Activated gamma-delta T cell treated with Interleukin-2 at 50 U/mL for 16 hours (primary cell): ENCODE results near the gene ZFYVE1.
"Not testable (repeated sequence)": the region's sequence is repeated elsewhere in the genome, so short reads cannot be mapped to it uniquely, and the experiment has no call there.

Source experiments
- DNase-seq: peaks from one replicate; pipeline ENCODE4 v3.0.0-alpha.2; 2020

Gene ZFYVE1

DNA sequence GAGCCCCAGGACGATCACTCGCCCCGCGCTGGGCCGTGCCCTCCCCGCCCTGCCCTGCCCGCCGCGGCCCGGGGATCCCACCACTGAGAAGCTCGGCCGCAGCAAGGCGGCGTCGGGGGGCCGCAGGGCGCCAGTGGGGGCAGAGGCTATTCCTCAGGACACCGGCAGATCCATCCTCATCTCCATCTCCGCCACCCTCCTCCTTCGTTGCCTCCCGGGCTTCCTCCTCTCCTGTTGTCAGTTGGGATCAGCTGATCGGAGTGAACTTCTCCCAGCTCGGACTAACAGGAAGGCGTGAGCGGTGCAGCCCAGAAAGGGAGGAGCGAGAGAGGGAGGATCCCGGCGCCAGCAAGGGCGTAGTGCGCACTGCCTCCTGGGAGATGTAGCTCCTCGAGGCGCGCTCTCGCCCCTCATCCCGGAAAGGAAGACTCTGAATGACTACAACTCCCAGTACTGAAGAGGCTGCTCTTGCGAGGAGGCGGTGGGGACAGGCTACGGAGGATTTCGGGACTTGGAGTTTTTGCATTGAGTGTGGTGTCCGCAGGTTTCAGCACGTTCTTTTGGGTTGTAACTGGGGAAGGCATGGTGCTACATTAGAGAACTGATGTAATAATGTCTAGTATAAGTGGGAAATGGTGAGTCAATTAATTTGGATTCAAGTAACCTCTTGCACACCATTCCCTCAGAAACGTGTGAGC, at the start of gene ZFYVE1:
Gene ZFYVE1 (minus strand): TSS at position 262 of the 698 bp plus-strand sequence. CDS start 2,598 bp downstream, outside the sequence.
- peak; percentile 87 for DNase-seq

DNA sequence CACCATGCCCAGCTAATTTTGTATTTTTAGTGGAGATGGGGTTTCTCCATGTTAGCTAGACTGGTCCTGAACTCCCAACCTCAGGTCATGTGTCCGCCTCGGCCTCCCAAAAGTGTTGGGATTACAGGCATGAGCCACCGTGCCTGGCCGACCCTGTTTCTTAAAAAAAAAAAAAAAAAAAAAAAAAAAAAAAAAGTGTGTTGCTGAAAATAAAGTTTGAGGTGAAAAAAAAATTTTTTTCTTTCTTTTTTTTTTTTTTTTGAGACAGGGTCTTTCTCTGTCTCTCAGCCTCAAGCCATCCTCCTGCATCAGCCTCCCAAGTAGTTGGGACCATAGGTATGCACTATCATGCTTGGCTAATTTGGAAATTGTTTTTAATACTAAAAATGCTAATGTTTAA, 42.7 kb upstream of the ZFYVE1 start:
- no peak for DNase-seq

DNA sequence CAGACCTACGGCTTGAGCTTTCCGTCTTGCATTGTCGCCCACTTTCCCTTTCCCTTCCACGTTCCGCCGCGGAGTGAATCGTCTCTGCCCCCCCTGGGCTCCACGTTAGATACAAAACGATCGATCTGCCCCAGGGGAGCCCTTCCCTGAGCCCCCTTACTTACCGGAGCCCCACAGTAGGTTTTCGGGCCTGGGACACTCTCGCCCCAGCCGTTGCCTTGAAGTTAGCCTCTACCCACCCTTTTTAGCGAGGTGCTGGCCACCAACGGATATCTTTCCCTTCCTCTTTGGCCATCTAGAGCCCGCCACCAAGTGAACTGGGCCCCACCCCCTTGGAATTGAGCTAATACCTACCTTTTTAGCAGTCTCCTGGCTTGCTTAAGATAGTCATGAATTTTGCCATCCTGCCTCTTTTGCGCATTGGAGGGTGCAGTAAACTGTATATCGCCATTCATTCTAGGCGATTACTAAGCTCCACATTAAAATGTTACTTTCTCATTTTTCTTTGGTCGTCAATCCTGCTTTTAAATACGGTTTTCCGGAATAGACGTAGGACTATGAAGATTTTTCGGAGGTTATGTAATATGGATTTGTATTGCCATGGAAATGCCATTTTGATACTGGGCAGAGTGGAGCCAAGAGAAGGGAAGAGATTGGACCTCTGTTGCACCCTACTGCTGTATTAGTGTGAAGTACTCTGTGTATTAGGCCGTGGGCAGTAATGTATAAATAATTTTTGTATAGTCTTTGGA, 32.2 kb upstream of the ZFYVE1 start:
- DNase-seq, result no peak

- peak; percentile 93 for DNase-seq
Measured at GRCh38 chr14:73058224-73058921, 31.5 kb upstream of the ZFYVE1 start, which contains the start of gene RBM25. Gene RBM25, plus strand, starts transcription at chr14:73058534. Its CDS starts 13,108 bp downstream, at chr14:73071642.

DNA sequence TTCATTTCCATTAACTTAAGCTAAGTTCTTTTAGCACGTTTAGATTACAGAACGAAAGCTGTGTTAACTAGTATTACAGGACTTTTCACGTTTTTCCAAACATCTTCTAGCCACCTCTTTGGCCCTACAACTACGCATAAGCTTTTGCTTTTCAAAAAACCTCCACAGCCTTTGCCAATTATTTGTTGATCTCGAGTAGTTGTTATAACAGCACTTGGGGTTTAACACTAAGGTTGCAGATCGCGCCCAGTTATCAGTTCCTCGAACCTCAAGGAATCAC, 31.0 kb upstream of the ZFYVE1 start:
- no peak for DNase-seq

DNA sequence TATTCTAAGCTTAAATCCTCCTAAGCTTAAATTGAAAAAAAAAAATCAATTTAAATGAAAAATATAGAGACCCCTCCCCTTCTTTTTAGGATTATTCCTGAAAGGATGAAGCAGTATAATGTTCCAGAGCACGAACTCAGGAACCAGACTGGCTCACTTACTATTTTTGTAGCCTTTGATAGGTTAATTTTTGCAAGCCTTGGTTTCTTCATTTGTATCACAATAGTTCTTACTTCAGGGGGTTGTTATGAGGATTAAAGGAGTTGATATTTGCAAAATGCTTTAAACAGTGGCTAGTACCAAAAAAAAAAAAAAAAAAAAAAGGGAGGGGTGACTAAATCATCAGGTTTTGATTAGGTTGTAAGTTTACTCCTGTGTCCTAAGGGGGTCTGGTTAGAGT, 28.3 kb upstream of the ZFYVE1 start:
- no peak for DNase-seq

DNA sequence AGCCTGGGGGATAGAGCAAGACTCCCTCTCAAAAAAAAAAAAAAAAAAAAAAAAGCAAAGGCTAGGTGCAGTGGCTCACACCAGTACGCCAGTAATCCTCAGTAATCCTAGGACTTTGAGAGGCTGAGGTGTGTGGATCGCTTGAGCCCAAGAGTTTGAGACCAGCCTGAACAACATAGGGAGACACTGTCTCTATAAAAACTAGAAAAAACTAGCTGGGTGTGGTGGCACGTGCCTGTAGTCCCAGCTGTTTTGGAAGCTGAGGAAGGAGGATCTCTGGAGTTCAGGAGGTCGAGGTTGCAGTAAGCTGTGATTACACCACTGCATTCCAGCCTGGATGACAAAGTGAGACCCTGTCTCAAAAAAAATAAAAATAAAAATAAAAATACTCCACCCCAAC, 22.5 kb upstream of the ZFYVE1 start:
- DNase-seq, result no peak

- DNase-seq, result no peak
Measured at GRCh38 chr14:73047808-73048207, 20.9 kb upstream of the ZFYVE1 start.

- DNase-seq, result not testable (repeated sequence)
Measured at GRCh38 chr14:73036706-73037450, 10.0 kb upstream of the ZFYVE1 start.

GRCh38 chr14:73027984-73028383, 1.1 kb upstream of the ZFYVE1 start:
- no peak for DNase-seq

DNA sequence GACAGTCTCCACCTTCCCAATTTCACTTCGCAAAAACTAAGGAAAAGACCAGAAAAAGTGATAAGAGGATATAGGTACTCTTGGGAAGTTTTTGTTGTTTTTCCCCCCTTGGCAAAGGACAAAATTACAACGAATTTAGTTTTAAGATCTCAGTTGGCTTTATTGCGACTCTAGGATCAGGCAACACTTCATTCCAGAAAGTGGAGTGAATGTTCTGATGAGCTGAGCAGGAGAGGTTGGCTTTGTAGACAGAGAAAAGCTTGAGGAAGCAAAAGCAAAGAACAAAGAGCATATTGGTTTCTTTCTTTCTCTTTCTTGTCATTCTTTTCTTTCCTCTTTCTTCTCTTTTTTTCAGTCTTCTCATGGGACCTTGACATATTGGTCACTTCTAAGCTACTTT, 640 bp upstream of the ZFYVE1 start:
- DNase-seq, result no peak

DNA sequence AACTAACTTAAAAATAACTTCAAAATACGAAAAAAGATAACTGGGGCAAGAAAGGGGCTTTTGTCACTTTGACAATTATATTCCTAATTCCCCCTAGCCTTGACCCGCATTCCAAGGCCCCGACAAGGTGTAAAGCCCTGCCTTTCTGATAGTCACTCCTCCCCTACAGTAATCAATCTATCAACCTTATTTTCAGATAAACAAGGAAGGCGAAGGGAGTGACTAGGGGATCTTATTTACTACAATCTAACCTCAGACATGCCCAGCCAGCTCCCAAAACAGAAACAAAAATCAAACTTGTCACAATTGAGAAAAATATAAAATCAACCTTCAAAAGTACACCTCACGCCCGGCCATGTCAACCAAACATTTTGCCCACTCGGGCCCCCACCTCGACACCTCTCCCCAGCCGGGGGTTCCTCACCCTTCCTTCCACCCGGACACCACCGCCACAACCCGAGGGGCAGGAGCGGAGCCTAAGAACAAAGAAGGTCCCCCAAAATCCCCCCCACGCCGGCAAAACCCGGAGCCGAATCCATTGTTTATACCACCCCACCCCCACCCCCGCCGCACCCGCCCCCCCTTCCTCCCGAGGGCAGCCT, 562 bp downstream of the ZFYVE1 start:
- DNase-seq, result no peak

- no peak for DNase-seq
Measured at GRCh38 chr14:73025544-73025943, 1.4 kb downstream of the ZFYVE1 start.

- DNase-seq, result no peak
Measured at GRCh38 chr14:73022051-73022450, 4.9 kb downstream of the ZFYVE1 start.

DNA sequence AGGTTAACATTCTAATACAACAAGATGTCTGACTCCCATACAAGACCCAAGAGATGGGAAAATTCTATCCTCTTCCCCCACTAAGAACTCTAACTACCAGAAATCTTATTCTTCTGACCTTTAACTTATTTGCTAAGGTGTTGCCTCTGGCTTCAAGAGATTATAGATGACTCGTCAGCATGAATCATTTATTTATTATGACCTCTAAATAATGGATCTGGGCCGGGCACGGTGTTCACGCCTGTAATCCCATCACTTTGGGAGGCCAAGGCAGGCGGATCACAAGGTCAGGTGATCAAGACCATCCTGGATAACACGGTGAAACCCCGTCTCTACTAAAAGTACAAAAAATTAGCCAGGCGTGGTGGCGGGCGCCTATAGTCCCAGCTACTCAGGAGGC, 10.9 kb downstream of the ZFYVE1 start:
- DNase-seq, result not testable (repeated sequence)

DNA sequence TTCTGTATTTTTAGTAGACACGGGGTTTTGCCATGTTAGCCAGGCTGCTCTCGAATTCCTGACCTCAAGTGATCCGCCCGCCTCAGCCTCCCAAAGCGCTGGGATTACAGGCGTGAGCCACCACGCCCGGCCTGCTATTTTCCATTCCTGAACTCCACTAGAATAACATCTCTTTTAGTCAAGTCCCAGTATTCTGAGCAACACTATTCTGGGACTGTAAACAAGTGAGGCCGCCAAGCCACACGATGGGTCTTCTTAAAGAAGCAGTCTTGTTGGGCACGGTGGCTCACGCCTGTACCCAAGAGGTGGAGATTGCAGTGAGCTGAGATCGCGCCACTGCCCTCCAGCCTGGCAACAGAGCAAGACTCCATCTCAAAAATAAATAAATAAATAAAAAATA, 11.4 kb downstream of the ZFYVE1 start:
- not testable (repeated sequence) for DNase-seq

DNA sequence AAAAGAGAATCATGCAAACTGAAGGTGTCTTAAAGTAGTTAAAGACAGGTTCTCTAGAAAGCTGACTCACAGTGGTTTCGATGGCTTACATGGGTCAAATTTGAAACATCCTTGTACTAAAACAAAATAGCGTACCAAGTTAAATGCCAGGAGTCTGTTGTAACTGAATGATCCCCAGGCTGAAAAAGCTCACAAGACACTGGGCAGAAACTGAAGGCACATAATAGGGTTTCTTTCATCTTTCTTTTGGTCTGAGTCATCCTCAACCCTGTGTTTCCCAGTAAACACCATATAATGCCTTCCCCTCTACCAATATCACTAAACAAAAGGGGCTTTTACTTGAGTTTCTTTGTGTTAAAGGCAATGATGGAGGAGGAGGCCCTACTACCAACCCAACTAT, 12.8 kb downstream of the ZFYVE1 start:
- DNase-seq, result no peak

- DNase-seq, result not testable (repeated sequence)
Measured at GRCh38 chr14:73011189-73011588, 15.7 kb downstream of the ZFYVE1 start.

- no peak for DNase-seq
Measured at GRCh38 chr14:73008501-73008900, 18.4 kb downstream of the ZFYVE1 start.

GRCh38 chr14:73007835-73008234, 19.1 kb downstream of the ZFYVE1 start:
- DNase-seq, result no peak

DNA sequence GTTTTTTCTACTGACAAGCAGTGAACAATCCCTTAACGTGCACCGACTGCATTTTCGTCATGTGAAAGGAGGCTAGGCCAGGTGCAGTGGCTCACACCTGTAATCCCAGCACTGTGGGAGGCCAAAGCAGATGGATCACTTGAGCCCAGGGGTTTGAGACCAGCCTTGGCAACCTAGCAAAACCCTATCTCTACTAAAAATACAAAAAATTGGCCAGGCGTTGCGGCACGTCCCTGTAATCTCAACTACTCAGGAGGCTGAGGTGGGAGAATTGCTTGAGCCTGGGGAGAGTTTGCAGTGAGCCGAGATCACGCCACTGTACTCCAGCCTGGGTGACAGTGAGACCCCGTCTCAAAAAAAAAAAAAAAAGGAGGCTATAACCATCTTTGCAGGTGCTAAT, 22.3 kb downstream of the ZFYVE1 start:
- DNase-seq, result not testable (repeated sequence)

DNA sequence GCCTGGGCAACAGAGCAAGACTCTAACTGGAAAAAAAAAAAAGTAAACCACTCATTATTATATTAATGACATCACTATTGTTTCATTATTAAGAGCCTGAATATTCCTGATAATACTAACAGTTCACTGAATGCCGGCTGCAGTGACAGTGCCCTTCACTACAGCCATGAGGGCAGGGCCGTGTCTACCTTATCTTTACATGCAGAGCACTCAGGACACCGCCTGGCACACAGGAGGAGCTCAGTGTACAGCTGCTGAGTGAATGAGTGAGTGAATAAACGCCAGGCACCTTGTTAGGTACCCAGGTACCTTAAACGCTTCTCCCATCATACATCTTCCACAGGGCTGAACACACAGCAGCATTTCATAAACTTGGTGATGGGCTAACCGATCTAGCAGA, 23.2 kb downstream of the ZFYVE1 start:
- no peak for DNase-seq

DNA sequence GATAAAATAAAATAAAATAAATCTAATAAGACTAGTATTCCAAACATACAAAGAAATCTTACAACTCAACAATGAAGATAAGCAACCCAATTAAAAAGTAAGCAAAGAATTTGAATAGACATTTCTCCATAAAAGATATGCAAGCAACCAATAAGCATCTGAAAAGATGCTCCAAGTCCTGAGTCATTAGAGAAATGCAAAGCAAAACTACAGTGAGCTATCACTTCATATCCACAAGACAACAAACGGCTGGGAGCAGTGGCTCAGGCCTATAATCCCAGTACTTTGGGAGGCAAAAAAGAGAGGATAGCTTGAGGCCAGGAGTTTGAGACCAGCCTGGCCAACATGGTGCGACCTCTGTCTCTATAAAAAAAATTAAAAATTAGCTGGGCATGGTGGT, 26.8 kb downstream of the ZFYVE1 start:
- no peak for DNase-seq
